NB4 (cell line): ENCODE measurements around the gene UTP20.
A peak's percentile ranks its signal among the peaks of the same experiment; 100 is the strongest.

Experiments used
- DNase-seq: peaks from one replicate; pipeline ENCODE4 v3.0.0; 2010; ENCODE audit warnings: low read depth
- H3K4me3 ChIP-seq: one replicate; pipeline ENCODE4 v1.5.1; 2011; ENCODE audit warnings: mild to moderate bottlenecking, low read depth, low read length, moderate library complexity
- CTCF ChIP-seq: IDR thresholded peaks from one replicate; pipeline ENCODE4 v1.5.1; 2012; ENCODE audit warnings: low read depth, low read length
- MYC ChIP-seq: IDR thresholded peaks from 2 replicates; pipeline ENCODE4 v1.6.1; 2011; ENCODE audit warnings: low read depth, low read length
- POLR2A ChIP-seq: IDR thresholded peaks from 2 replicates; pipeline ENCODE4 v1.6.1; 2011; ENCODE audit warnings: mild to moderate bottlenecking; ENCODE audit not compliant: insufficient read length; ENCODE audit errors: extremely low read depth
- TF ChIP-seq, protein P1 (sequence below): IDR thresholded peaks from 2 replicates; pipeline ENCODE4 v1.6.1; 2011; ENCODE audit warnings: low read depth, low read length

The UTP20 gene

GRCh38 chr12:101280006-101280505, at the start of gene UTP20:
Gene UTP20, plus strand, starts transcription at chr12:101280105. Its CDS starts 178 bp downstream, at chr12:101280283.
- TF ChIP-seq POLR2A = peak; percentile 37
- TF ChIP-seq, protein P1, sequence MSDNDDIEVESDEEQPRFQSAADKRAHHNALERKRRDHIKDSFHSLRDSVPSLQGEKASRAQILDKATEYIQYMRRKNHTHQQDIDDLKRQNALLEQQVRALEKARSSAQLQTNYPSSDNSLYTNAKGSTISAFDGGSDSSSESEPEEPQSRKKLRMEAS = peak; percentile 100
- TF ChIP-seq CTCF = no peak
- peak; percentile 63 for TF ChIP-seq MYC
- H3K4me3 ChIP-seq = peak within 1 kb of the TSS; percentile 97
- peak; percentile 94 for DNase-seq

GRCh38 chr12:101230547-101230946, 49.4 kb upstream of the UTP20 start:
- no peak overlapping the region for H3K4me3 ChIP-seq
- no peak for DNase-seq

GRCh38 chr12:101231636-101232035, 48.3 kb upstream of the UTP20 start:
- TF ChIP-seq MYC = no peak
- TF ChIP-seq CTCF = no peak
- TF ChIP-seq POLR2A = no peak
- TF ChIP-seq, protein P1 = no peak
- no peak overlapping the region for H3K4me3 ChIP-seq
- peak; percentile 28 for DNase-seq

More at GRCh38 chr12:101230547-101230946, 49.4 kb upstream of the UTP20 start:
- TF ChIP-seq CTCF = no peak
- TF ChIP-seq MYC = no peak
- no peak for TF ChIP-seq POLR2A
- TF ChIP-seq, protein P1 = no peak

- DNase-seq = no peak
- H3K4me3 ChIP-seq = no peak overlapping the region
- TF ChIP-seq MYC (no peak), CTCF (no peak), POLR2A (no peak)
- TF ChIP-seq, protein P1 = no peak
Measured at GRCh38 chr12:101235686-101236085, 44.2 kb upstream of the UTP20 start.

DNA sequence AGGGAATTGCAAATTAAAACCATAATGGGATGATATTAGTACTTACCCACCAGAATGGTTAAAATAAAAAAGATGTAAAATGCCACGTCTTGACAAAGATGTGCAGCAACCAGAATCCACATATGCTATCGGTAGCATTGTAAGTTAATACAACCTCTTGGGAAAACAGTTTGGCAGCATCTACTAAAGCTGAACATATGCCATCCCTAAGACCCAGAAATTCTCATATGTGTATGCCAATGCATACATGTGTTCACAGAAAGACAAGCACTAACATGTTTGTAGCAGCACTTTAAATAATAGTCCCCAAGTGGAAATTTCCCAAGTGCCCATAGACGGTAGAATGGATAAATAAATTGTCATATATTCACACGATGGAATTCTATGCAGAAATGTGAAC, 41.6 kb upstream of the UTP20 start:
- H3K4me3 ChIP-seq = no peak overlapping the region
- no peak for TF ChIP-seq POLR2A
- no peak for TF ChIP-seq CTCF
- no peak for TF ChIP-seq MYC
- TF ChIP-seq, protein P1 = no peak
- no peak for DNase-seq
